ENCODE measurements around the gene PPDPF.

Gene PPDPF

GRCh38 chr20:63544958-63545516, 24.5 kb downstream of the PPDPF start:
- no peak for DNase-seq (ENCODE audit: low spot score)
- TF ChIP-seq, protein P1, sequence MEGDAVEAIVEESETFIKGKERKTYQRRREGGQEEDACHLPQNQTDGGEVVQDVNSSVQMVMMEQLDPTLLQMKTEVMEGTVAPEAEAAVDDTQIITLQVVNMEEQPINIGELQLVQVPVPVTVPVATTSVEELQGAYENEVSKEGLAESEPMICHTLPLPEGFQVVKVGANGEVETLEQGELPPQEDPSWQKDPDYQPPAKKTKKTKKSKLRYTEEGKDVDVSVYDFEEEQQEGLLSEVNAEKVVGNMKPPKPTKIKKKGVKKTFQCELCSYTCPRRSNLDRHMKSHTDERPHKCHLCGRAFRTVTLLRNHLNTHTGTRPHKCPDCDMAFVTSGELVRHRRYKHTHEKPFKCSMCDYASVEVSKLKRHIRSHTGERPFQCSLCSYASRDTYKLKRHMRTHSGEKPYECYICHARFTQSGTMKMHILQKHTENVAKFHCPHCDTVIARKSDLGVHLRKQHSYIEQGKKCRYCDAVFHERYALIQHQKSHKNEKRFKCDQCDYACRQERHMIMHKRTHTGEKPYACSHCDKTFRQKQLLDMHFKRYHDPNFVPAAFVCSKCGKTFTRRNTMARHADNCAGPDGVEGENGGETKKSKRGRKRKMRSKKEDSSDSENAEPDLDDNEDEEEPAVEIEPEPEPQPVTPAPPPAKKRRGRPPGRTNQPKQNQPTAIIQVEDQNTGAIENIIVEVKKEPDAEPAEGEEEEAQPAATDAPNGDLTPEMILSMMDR (IDR thresholded peaks at IDR 0.05; ENCODE audit: borderline replicate concordance, control extremely low read depth, extremely low read depth, insufficient read depth, missing control alignments), result no peak
- in situ Hi-C loops (cut with MboI; ENCODE audit: low sequenced_read_pairs, unreplicated experiment), result loop anchor here (25.0 kb wide), 1 partner anchor 317 kb away; the partner anchor contains the start of genes ABHD16B and TPD52L2

GRCh38 chr20:63545814-63546213, 25.2 kb downstream of the PPDPF start:
- TF ChIP-seq, protein P1 (IDR thresholded peaks at IDR 0.05; ENCODE audit: borderline replicate concordance, control extremely low read depth, extremely low read depth, insufficient read depth, missing control alignments), result no peak
- no peak for DNase-seq (ENCODE audit: low spot score)
- in situ Hi-C loops (cut with MboI; ENCODE audit: low sequenced_read_pairs, unreplicated experiment), result loop anchor here (25.0 kb wide), 1 partner anchor 316 kb away; the partner anchor contains the start of genes ABHD16B and TPD52L2

GRCh38 chr20:63546256-63546955, 25.8 kb downstream of the PPDPF start:
- DNase-seq (ENCODE audit: low spot score), result no peak
- in situ Hi-C loops (cut with MboI; ENCODE audit: low sequenced_read_pairs, unreplicated experiment), result loop anchor here (25.0 kb wide), 1 partner anchor 316 kb away; the partner anchor contains the start of genes ABHD16B and TPD52L2
- TF ChIP-seq, protein P1 (IDR thresholded peaks at IDR 0.05; ENCODE audit: borderline replicate concordance, control extremely low read depth, extremely low read depth, insufficient read depth, missing control alignments), result no peak

DNA sequence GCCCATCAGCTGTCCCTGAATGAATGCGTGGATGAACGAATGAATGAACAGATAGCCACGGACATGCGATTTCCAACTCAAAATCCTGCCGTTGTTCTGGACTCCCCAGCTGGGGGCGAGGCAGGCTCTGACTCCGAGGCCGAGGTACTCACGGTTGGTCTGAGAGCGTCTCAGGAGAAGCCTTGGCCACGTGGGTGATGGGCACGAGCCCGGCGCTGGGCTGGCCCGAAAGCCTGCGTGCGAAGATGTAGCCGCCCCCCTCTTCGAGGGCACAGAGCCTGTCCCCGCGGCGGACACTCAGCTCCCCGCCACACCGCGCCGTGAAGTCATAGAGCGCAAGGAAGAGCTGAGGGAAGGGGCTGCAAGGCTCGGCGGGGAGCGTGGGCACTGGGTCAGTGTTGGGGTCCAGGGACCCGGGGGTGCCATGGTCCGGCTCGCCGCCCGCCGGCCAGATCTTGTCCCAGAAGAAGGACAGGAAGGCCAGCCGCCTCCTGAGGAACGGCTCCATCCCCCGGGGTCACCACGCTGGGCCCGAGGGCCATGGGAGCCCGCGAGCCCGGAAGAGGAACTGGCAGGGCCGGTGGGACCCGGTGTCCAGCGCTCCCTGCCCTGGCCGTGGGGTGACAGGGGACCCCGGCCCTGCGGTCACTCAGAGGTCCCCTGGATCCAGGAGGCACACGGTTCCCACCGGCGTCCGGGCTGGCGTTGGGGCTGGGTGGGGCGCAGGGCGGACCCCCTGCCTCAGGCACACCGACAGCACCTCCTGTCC, 26.6 kb downstream of the PPDPF start:
- TF ChIP-seq, protein P1 (IDR thresholded peaks at IDR 0.05; ENCODE audit: borderline replicate concordance, control extremely low read depth, extremely low read depth, insufficient read depth, missing control alignments), result no peak
- in situ Hi-C loops (cut with MboI; ENCODE audit: low sequenced_read_pairs, unreplicated experiment), result loop anchor here (25.0 kb wide), 1 partner anchor 315 kb away; the partner anchor contains the start of genes ABHD16B and TPD52L2
- no peak for DNase-seq (ENCODE audit: low spot score)

DNA sequence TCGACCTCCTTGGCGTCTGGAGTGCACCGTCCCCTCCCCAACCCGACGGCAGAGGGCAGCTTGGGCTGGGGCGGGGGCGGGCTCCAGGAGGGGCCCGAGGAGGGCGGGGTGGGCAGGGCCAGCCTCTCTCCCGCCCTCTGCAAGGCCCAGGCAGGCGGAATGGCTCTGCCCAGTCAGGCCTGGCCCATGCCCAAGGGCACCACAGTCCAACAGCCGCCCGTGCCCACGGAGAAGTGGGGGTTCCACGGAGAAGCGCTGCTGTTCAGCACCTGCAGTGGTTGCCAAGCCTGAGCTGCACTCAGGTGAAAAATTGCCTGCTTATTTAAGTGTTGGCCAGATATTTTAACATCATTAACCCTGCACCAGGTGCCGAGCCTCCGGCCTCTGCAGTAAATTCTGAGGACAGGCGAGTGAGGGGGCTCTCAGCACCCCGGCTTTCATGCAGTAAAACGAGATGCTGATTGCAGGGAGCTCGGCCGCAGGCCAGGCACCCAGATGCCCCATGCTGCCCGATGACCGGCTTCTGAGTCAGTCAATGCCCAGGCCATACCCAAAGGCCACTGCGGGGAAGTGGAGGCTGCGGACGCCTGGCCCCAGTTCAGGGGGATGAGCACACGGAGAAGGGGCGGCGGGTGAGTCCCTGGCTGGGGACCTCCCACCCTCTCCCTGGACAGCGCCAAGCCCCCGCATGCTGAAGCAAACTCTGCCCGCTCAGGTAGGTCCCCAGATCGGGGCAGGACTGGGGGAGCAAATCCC, 27.3 kb downstream of the PPDPF start, which contains the start of gene SRMS:
Gene SRMS, minus strand, starts transcription at position 25 of the 756 bp plus-strand sequence. CDS start 286 bp downstream, outside the sequence.
- in situ Hi-C loops (cut with MboI; ENCODE audit: low sequenced_read_pairs, unreplicated experiment), result loop anchor here (25.0 kb wide), 1 partner anchor 314 kb away; the partner anchor contains the start of genes ABHD16B and TPD52L2
- TF ChIP-seq, protein P1 (IDR thresholded peaks at IDR 0.05; ENCODE audit: borderline replicate concordance, control extremely low read depth, extremely low read depth, insufficient read depth, missing control alignments), result no peak
- no peak for DNase-seq (ENCODE audit: low spot score)

Measured in GM13976 (cell line).